Myocyte (in vitro differentiated cells): ENCODE results near the gene RNFT2. TPM values are rescaled to one million over a fixed set of nuclear protein-coding genes. Genes with fewer than 3 reads are reported as not detected.

Experiments
- DNase-seq: peaks from one replicate; pipeline ENCODE4 v3.0.0-alpha.2; 2012; ENCODE audit warnings: low read depth
- total RNA-seq: library from RNA; depleted of rRNA; stranded (reverse); fragments of >200 nt; gene quantifications from 2 replicates; pipeline ENCODE4 v1.2.3, GENCODE V29; 2014

Gene RNFT2
- total RNA-seq, 1 donor from 2014 or later: 1.0 TPM

DNA sequence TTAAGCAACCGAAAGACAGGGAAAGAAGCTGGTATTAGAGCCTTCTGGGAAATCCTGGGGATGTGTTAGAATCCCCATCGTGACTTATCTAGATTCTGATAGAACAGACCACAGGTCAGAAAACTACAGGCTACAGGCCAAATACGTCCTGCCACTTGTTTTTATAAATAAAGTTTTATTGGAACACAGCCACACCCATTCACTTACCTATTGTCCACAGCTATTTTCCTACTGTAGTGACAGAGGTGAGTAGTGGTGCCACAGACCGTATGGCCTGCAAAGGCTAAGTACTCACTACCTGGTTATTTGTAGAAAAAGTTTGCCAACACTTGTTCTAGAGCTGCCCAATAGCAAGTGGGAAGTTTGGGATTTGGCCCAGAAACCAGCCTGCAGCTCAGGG lies 89.3 kb downstream of the RNFT2 start:
- DNase-seq: no peak

DNA sequence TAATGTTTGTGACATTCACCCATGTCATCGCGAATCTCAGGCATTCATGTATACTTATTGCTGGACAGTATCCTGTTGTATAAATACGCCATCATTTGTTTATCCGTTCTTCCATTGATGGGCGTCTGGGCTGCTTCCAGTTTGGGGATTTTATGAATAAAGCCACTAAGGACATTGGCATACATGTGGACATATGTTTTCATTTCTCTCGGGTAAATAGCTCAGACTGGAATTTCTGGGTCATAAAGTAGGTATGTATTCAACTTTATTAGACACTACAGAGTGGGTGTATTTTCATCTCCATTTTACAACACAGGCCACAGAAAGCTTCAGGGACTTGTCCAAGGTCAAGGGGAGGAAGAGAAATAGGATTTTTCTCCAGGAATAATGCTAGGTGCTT lies 94.2 kb downstream of the RNFT2 start:
- no peak for DNase-seq

DNA sequence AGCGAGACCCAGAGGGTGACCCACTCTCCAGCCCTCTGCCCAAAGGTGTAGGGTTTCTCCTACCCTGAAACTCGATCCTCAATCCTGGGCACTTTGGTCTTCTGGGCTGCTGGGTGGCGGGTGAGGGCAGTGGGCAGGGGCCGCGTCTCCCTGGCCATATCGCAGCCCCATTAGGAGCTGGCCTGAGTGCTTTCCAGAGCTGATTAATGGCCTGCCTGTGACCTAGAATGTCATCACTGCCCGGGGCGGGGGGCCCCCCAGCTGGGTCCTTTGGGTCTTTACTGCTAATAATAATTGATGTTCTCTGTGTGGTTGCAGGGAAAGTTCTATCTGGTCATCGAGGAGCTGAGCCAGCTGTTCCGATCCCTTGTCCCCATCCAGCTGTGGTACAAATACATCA lies 95.4 kb downstream of the RNFT2 start:
- DNase-seq: no peak

DNA sequence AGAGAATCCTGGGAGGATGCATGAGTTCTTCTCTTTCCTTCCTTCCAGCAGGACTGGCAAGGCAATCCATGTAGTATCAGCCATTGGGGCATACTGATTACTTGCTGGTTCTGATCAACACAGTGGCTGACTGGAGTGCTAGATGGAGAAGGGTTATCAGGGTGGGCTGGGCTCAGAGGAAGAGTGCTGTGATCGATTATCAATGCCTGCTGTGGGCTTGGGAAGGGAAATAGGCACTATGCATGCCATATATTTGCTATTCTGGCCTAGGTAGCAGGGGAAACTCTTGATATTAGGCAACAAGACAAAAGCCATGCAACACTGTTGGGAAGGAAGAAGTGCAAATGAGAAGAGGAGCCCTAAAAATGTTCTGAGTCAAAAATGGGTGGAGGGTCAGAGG lies 97.4 kb downstream of the RNFT2 start:
- DNase-seq: no peak

DNA sequence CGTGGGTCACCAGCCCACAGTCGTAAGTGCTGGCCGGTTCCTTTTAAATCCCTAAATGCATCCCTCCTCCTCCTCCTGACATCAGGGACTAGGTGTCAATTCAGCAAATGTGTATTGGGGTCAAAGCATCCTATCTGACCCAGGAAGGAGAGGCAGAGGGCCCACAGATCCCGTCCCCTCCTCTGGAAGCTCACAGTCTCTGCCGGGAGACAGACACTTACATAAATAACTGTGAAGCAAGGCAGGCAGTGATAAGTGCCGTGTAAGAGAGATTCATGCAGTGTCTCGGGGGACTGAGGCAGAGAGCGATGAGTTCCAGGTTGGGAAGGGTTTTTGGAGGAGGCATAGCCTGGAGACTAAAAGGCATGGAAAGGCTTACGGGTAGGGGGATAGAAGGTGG lies 99.0 kb downstream of the RNFT2 start:
- no peak for DNase-seq

DNA sequence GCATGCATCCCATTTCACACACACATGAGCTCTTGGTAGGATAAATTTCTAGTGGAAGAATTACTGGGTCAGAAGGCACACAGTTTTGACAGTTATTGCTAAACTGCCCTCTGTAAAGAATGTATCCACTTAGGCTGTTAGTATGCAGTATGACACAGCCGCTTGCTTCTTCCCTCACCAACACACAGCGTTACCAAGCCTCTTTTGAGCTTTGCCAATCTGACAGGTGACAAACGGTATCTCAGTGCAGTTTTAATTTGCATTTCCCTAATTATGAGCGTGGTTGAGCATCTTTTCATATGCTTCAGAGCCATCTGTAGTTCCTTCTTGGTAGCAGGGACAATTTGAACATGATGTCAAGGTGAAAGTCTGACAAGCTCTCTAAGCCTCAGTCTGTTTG lies 100.2 kb downstream of the RNFT2 start:
- DNase-seq: no peak

DNA sequence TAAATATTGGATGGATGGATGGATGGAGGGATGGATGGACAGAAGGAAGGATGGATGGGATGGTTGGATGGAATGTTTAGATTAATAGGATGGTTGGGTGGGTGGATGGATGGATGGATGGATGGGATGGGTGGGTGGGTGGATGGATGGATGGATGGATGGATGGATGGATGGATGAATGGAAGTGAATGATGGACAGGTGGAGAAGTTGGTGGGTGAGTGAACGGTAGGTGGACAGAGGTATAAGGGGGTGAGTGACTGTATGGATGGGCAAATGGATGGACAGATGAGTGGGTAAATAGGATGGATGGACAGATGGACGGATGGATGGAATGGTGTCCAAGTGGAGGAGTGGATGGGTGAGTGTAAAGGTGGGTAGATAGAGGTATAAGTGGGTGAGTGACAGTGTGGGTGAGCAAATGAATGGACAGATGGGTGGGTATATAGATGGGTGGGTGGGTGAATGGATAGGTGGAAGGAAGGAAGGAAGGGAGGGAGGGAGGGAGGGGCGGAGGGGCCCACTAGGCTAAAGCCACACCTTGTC lies 101.2 kb downstream of the RNFT2 start:
- no peak for DNase-seq

DNA sequence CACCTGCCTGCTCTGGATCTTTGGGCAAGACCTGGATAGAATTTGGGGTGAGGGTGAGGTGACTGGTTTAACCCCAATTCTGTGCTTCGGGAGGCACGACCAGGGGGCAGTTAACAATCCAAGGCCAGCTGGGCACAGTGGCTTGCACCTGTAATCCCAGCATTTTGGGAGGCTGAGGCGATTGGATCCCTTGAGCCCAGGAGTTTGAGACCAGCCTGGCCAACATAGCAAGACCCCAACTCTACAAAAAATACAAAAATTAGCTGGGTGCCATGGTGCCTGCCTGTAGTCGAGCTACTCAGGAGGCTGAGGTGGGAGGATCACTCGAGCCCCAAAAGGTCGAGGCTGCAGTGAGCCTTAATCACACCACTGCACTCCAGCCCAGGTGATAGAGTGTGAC lies 105.0 kb downstream of the RNFT2 start:
- no peak for DNase-seq

DNA sequence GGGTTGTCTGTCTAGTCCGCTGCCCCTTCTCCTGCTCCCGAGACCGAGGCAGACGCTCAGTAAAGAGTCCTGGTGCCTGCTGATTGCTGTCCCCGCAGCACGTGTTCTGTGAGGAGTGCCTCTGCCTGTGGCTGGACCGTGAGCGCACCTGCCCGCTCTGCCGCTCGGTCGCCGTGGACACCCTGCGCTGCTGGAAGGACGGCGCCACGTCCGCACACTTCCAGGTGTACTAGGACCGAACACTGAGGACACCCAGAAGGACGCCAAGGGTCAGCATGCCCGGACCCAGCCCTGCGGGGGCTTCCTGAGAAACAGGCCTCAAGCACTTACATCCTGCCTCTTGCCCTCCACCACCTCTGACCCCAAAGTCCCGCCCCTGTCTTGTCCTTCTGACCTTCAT lies 111.1 kb downstream of the RNFT2 start:
- DNase-seq: no peak

DNA sequence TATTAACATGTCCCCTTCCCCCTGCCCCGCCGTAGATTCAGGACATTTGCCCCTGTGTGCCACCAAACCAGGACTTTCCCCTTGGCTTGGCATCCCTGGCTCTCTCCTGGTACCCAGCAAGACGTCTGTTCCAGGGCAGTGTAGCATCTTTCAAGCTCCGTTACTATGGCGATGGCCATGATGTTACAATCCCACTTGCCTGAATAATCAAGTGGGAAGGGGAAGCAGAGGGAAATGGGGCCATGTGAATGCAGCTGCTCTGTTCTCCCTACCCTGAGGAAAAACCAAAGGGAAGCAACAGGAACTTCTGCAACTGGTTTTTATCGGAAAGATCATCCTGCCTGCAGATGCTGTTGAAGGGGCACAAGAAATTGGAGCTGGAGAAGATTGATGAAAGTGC lies 114.2 kb downstream of the RNFT2 start:
- DNase-seq: no peak

DNA sequence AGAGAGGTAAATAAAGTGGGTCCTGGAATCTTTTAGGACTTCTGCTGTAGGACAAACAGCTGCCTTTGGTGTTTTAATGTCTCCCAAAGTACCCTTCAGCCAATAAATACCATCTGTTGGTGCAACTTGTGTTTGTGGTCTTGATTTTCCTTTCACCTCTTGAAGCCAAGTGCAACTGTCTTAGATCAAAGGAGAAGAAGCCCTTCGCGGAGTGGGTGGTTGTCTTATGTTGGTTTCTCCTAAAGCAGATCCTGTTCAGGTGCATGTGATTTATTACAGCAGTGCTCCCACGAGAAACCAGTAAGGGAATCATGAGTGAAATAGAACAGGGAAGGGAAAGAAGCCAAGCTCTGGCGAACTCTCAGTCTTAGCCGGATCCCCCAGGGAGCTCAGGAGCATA lies 115.4 kb downstream of the RNFT2 start:
- no peak for DNase-seq

DNA sequence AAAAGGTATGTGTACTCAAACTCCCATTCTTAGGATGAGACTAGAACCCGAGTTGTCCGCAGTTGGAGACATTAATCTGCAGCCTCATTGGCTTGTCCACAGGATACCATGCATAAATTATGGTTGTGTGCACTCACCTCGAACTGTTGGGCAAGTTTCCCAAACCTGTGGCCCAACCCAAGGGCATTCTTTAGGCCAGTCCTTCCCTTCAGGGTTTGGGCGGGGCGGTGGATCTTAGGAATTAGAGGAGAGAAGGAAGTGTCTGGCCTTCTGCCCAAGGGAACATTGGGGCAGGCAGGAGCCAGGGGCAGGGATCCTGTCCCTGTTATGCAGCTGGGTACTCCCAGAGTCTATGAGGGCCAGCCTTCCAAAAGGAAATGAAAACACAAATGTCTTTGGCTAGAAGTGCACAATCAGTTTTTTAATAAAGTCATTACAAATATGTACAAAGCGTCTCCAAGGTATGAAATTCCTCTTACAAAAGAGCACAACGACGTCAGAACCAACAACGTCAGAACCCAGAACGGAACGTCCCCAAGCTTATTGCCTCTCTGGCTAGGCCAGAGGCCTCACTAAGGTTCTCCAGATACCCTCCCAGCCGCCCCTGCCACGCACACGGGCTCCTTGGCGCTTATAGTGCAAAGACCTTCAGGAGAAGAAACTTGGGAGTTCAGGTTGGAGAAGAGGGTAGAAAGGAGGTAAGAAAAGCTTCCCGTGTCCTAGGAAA lies 117.8 kb downstream of the RNFT2 start:
- no peak for DNase-seq

DNA sequence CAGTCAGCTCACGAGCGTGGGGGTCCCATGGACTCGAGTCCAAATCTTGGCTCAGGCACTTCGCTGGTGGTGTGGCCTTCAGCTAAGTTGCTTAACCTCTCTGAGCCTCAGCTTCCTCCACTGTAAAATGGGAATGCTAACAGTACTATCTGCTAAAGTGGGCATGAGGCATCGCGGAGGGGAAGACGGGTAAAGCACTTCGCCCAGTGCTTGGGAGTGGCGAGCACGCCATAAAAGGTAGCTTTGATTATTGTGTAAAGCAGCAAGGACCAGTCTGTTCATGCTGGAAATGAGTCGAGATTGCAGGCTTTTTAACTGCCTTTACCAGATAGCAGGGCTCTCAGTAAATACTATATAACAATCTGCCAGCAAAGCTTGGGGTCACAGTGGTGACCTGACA lies 118.6 kb downstream of the RNFT2 start:
- DNase-seq: no peak

DNA sequence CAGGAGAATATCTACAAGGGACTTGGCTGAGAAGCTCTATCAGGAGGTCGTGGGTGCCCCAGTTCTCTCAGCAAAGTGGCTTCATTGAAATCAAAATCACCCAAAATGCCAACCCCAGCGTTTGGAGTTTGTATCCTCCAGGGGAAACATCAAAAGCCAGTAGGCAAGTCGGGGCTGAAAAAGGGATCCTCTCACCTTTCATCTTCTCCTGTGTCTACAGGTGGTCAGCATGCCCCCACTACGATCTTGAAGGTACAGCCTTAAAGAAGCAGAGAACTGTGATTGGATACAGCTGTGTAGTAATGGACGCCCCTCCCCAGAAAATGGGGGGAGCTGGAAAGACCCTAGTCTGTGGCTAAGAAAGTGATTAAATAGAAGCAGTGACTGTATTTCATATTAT lies 121.0 kb downstream of the RNFT2 start:
- no peak for DNase-seq

DNA sequence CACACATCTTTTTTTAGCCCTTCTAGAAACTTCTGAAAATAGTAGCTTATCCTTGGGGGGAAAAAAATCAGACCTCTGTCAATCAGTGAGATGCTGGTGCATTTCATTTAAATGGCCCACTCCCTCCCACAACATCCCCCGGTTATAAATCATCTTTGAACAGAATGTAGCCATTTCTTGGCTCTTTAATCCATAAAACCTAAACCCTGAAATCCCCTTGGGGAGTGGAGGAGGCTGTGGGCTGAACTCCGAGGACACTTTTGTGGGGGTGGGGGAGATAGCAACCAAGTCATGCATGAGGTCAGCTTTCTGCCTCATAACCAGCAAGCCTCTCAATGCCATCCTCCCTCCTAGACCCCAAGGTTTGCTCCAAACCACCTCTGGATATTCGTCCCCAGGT lies 122.1 kb downstream of the RNFT2 start:
- DNase-seq: no peak

DNA sequence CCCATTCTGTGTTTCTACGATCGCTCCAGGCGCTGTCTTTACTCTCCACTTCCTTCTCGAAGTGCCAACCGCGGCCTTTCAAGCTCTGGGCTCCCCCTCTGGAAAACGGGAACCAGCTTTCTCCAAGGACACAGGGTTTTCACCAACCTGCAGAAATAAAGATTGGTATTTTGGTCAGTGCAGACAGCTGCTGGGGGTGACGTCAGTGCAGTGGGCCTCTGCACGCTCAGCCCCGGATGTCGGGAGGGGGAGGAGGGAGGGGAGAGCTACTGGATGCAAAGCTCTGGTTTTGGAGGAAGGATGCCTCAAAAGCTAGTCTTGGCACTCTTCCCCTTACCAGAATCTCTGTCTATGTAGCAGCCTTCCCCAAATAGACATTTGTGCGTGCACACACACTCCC lies 123.2 kb downstream of the RNFT2 start:
- DNase-seq: peak; percentile 82

DNA sequence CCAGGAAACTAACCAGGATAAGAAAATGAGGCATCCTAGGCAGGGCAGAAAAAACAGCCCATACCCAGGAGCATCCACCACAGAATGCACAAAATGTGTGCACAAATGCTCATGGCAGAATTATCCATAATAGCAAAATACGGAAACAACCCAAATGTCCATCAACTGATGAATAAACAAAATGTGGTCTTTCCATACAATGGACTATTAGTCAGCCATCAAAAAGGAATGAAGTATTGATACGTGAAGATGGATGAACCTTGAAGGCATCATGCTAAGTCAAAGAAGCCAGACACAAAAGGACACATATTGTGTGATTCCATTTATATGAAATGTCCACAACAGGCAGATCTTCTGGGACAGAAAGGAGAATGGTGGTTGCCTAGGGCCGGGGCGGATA lies 124.1 kb downstream of the RNFT2 start:
- DNase-seq: no peak

DNA sequence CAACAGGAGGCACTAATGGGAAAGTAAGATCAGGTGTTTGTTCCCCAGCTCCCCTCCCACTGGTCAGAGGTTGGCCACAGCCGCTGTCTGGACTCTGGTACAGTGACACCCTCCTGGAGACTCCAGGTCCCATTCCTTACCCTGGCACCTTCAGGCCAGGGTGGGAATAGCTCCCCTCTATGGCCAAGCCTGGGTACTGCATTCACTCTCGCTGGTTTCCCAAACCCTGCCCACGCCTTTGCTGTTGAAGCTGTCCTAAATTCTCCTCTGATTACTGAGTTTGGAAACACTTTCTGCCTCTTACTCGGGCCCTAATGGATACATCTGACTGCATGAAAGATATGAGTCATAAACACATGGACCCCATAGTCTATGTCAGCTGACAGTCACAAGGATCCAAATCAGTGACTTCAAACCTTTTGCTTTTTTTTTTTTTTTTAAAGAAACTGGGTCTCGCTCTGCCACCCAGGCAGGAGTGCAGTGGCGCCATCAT lies 125.2 kb downstream of the RNFT2 start:
- DNase-seq: no peak

DNA sequence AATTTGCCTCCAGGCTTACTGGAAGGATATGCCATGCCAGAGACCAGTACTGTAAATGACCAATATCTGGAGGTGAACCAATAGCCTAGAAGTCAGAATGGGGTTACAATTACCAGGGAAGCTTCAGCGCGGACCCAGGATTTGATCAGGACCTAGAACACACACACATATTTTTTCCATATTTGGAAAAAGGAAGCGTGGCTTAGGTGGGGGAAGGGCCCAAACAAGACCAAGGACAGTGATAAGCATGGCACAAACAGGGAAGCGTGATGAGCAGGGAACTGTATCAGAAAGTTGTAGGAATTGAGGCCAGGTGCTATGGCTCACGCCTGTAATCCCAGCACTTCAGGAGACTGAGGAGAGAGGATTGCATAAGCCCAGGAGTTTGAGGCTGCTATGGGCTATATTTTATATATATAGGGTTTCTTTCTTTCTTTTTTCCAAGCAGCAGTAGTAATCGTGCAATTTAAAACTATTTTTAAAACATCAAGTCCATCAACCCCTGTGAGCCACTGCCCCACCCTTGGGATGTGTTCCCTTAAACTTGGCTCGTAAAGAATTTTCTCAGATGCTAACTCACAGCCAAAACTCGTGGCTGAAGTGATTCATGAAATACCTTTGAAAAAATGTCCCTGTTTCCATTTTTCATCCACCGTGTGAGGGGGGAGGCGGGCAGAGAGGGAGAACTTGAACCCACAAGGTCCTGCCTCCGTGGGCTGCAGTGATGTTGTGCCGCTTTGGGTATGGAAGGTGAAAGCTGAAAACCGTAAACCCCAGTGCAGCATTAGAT lies 126.5 kb downstream of the RNFT2 start:
- peak; percentile 52 for DNase-seq

DNA sequence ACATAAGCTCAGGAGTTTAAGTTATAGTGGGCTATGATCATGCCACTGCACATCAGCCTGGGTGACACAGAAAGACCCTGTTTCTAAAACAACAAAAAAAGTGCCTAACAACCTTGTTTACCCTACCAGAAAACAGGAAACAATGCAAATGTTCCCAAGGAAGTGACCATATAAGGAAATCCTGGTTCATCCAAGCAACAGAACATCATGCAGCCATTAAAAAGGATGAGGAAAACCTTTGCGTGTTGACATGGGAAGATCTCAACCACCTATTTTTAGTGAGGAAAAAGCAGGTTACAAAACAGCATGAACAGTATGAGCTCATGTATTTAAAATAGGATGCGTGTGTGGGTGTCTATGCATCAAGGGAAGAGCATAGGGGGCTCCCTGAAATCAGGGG lies 129.4 kb downstream of the RNFT2 start:
- no peak for DNase-seq

DNA sequence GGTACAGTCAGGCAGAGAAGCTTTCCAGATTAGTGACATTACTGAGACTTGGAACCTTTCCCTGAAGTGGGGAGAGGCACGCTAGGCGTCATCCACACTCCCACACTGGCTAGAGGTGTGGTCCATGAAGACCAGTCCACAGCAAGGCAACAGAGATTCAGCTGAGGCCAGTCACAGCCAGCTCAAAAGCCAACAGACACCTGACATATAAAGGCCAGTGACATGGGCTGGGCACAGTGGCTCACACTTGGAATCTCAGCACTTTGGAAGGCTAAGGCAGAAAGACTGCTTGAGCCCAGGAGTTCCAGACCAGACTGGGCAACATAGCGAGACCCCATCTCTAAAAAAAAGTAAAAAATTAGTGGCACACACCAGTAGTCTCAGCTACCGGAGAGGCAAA lies 132.2 kb downstream of the RNFT2 start:
- DNase-seq: no peak

DNA sequence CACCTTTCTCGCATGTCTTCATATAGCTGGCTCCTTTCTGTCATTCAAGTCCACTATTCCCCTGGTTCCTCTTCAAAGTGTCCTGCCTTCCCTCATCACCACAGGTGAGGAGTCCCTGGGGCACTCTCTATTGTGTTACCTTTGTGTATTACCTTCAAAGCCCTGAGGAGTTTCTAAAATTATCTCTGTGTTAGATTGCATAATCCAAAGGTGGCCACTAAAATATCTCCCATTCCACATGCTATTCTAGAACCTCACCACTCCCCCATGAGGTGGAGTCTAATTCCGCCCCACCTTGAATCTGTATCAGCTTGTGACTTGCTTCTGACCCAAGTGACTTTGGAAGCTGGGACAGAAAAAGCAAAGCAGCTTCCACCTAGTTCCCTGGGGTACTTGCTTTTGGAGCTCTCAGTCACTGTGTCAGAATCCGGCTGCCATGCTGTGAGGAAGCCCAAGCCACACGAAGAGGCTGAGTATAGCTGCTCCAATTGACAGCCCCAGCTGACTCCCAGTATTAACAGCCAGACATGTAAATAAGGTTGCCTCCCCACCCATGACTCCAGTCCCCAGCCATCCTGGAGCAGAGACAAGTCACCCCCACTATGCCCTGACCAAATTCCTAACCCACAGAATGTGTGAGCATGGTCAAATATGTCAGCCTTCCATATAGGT lies 136.3 kb downstream of the RNFT2 start:
- DNase-seq: no peak
